Natural killer cell (primary cell): Measurements from ENCODE around the gene TMEM255B. TPM values are rescaled to one million over a fixed set of nuclear protein-coding genes. Genes with fewer than 3 reads are reported as not detected.

Experiments
- ATAC-seq, 3 donors: fragments of 150-1000 bp in 2 of 3; fragments of 200-7000 bp in 1 of 3; cut with Tn5 transposase; 1 replicate in 1 of 3; 2 replicates in 2 of 3; pipeline ENCODE4 v1.10.0; 2021; ENCODE audit warnings: mild to moderate bottlenecking in 2 of 3, moderate library complexity in 2 of 3
- DNase-seq, 2 donors: peaks; one replicate each; pipeline versions ENCODE4 v3.0.0 to v3.0.0-alpha.2; 2013 to 2021; ENCODE audit warnings: mixed read lengths in 1 of 2
- H3K27ac ChIP-seq: one replicate; pipeline ENCODE4 v1.5.1; 2013; ENCODE audit warnings: mild to moderate bottlenecking, low read length
- H3K27me3 ChIP-seq: one replicate; pipeline ENCODE4 v1.6.1; 2013; ENCODE audit warnings: low read length; ENCODE audit not compliant: control insufficient read depth, insufficient read depth
- H3K36me3 ChIP-seq: one replicate; pipeline ENCODE4 v1.6.1; 2013; ENCODE audit warnings: low read length; ENCODE audit not compliant: control insufficient read depth, insufficient read depth
- H3K4me1 ChIP-seq: one replicate; pipeline ENCODE4 v1.6.1; 2013; ENCODE audit warnings: low read length; ENCODE audit not compliant: control insufficient read depth, insufficient read depth
- H3K4me3 ChIP-seq: one replicate; pipeline ENCODE4 v1.5.1; 2013; ENCODE audit warnings: low read length
- H3K9me3 ChIP-seq: one replicate; pipeline ENCODE4 v1.6.1; 2013; ENCODE audit warnings: low read length; ENCODE audit not compliant: control insufficient read depth, insufficient read depth
- H3K27ac Mint-ChIP-seq, 2 donors: one replicate each; pipeline ENCODE4 v1.8.0; 2022; ENCODE audit warnings: mild to moderate bottlenecking in 2 of 2, mixed read lengths in 2 of 2, moderate library complexity in 1 of 2
- H3K27me3 Mint-ChIP-seq, 2 donors: one replicate each; pipeline ENCODE4 v1.8.0; 2022; ENCODE audit warnings: low read depth in 2 of 2, mixed read lengths in 2 of 2
- H3K36me3 Mint-ChIP-seq: one replicate; pipeline ENCODE4 v1.8.0; 2022; ENCODE audit warnings: mixed read lengths
- H3K4me1 Mint-ChIP-seq, 2 donors: one replicate each; pipeline ENCODE4 v1.8.0; 2022; ENCODE audit warnings: mixed read lengths in 2 of 2
- H3K4me3 Mint-ChIP-seq: one replicate; pipeline ENCODE4 v1.8.0; 2022; ENCODE audit warnings: mild to moderate bottlenecking, moderate library complexity, mixed read lengths
- H3K9me3 Mint-ChIP-seq, 2 donors: one replicate each; pipeline ENCODE4 v1.8.0; 2022; ENCODE audit warnings: mixed read lengths in 2 of 2
- WGBS: methylation state at CpG from one replicate; pipeline ENCODE4 v1.1.7; 2013; ENCODE audit warnings: missing lambda C conversion rate; ENCODE audit not compliant: insufficient coverage; 5-methylcytosine and 5-hydroxymethylcytosine counted together
- intact Hi-C: fragments of 100-400 bp; cut with micrococcal nuclease; formaldehyde crosslinking; loops from one replicate; pipeline ENCODE4 v1.14.2; 2022
- total RNA-seq, 4 donors: library from RNA; stranded (reverse); fragments of 120-200 nt in 1 of 4; gene quantifications; one replicate each; pipeline versions ENCODE4 v1.2.3 to v1.2.4, GENCODE V29; 2013 to 2022
- TF ChIP-seq, protein P1 (sequence below): fragments of 200-600 bp; IDR thresholded peaks from one replicate; pipeline ENCODE4 v1.8.0; 2022; ENCODE audit warnings: antibody characterized with exemption

The TMEM255B gene
- total RNA-seq, 3 donors from 2014 or later (not counting 1 experiment from before 2014, with no cell fraction given): 0.38 to 3.0 (median 1.0) TPM

DNA sequence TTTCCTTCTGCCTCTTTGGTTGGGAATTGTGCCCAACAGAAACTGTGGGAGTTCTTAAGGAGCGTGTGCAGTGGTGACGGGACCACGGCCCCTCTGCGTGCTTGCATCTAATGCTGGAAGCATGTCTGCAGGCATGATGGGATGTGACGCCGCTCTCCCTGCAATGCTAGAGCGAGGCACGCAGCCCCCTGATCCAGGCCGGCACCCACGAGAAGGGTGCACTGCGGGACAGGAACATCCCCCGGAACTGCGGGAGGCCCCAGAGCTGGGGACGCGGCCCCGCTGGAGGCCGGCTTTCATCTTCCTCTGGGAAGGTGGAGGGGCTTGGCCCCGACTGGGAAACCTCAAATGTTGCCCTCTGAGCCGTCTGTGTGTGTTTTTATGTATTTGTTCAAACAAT is 32.7 kb downstream of the TMEM255B start:
- ATAC-seq: no peak

DNA sequence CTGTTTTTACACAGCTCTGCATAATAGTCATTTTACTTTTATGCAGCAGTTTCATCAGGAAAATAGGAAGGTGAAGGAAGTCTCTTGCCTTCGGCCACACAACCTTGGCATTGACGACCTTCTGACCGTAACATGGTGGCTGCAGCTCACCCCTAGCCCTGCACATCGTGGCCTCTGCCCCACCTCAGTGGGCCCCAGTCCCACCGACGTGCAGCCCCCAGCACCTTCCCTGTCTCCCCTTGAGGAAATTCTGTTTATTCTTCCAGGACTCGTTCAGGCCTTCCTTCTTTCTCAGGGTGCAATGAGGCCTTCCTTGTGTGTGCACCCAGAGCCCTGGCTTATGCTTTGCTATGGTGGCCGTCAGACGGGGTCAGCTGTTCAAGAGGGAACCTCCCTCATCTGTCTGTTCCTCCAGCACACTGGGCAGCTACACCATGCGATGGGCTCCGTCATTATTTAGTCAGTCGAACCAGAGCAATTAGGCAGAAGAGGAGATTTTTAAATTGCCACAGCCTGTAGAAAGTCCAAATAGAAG is 33.3 kb downstream of the TMEM255B start:
- Histone ChIP-seq H3K27ac (no peak overlapping the region), H3K4me1 (no peaks in the 10 kb centered on the region), H3K27me3 (no peaks in the 10 kb centered on the region), H3K9me3 (no peaks in the 10 kb centered on the region), H3K36me3 (no peaks in the 10 kb centered on the region), H3K4me3 (no peak overlapping the region)
- H3K36me3 Mint-ChIP-seq: no peaks in the 10 kb centered on the region
- intact Hi-C loops: no loop called here
- H3K27me3 Mint-ChIP-seq: peaks cover 0 to 3% of the 10 kb centered on the region in 2 donors
- DNase-seq (no peak), ATAC-seq (no peak)
- 71% methylated on average over 12 of the region's 12 CpGs for WGBS
- TF ChIP-seq, protein P1, sequence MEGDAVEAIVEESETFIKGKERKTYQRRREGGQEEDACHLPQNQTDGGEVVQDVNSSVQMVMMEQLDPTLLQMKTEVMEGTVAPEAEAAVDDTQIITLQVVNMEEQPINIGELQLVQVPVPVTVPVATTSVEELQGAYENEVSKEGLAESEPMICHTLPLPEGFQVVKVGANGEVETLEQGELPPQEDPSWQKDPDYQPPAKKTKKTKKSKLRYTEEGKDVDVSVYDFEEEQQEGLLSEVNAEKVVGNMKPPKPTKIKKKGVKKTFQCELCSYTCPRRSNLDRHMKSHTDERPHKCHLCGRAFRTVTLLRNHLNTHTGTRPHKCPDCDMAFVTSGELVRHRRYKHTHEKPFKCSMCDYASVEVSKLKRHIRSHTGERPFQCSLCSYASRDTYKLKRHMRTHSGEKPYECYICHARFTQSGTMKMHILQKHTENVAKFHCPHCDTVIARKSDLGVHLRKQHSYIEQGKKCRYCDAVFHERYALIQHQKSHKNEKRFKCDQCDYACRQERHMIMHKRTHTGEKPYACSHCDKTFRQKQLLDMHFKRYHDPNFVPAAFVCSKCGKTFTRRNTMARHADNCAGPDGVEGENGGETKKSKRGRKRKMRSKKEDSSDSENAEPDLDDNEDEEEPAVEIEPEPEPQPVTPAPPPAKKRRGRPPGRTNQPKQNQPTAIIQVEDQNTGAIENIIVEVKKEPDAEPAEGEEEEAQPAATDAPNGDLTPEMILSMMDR: no peak
- no peak overlapping the region for H3K4me3 Mint-ChIP-seq
- H3K9me3 Mint-ChIP-seq: no peaks in the 10 kb centered on the region
- no peak overlapping the region for H3K27ac Mint-ChIP-seq
- H3K4me1 Mint-ChIP-seq: no peaks in the 10 kb centered on the region

More for the DNA sequence above, 32.7 kb downstream of the TMEM255B start:
- no peaks in the 10 kb centered on the region for H3K9me3 ChIP-seq
- H3K4me1 Mint-ChIP-seq: no peaks in the 10 kb centered on the region
- no peak for DNase-seq
- no peak overlapping the region for H3K27ac Mint-ChIP-seq
- no peak overlapping the region for H3K27ac ChIP-seq
- TF ChIP-seq, protein P1: no peak
- no peaks in the 10 kb centered on the region for H3K36me3 Mint-ChIP-seq
- no peaks in the 10 kb centered on the region for H3K36me3 ChIP-seq
- no peak overlapping the region for H3K4me3 Mint-ChIP-seq
- WGBS: 89% methylated on average over 19 of the region's 19 CpGs
- no peak overlapping the region for H3K4me3 ChIP-seq
- H3K4me1 ChIP-seq: no peaks in the 10 kb centered on the region
- no peaks in the 10 kb centered on the region for H3K27me3 ChIP-seq
- no peaks in the 10 kb centered on the region for H3K9me3 Mint-ChIP-seq
- intact Hi-C loops: no loop called here
- peaks cover 0 to 3% of the 10 kb centered on the region in 2 donors for H3K27me3 Mint-ChIP-seq

DNA sequence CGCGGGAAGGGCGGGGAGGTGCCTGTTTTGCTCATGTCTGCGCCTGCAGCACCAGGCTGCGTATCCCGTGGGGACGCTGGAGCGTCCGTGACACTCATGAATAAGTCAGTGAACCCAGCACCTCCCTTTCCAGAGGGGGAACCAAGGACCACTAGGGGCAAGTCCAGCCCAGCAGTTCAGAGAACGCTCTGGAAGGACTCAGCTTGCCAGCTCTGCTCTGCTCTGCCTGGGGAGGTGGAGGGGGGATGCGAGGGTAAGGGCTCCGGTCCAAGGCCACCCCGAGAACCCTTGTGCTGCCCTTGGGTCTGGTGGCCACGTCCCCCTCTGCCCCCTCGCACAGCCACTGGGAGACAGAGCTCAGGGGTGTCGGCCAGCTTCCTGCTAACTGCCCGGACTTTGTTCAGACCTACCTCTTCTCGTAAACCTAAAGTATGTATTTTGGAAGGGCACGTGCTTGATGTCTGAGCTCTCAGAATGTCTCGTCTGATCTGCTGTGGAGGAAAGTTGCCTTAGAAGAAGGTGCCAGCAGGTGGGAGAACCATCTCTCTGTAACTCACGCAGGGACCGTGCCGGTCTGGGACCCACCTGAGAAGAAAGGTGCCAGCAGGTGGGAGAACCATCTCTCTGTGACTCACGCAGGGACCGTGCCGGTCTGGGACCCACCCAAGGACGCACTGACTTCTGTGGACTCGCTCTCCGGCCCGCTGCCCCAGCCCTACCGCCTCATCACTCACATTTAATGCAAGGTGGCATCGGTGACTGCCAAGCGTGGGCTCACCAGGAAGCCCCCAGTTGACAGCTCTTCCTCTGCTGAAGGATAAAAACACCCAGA is 34.1 kb downstream of the TMEM255B start:
- H3K9me3 Mint-ChIP-seq: no peaks in the 10 kb centered on the region
- intact Hi-C loops: no loop called here
- H3K4me1 Mint-ChIP-seq: no peaks in the 10 kb centered on the region
- peaks cover 0 to 3% of the 10 kb centered on the region in 2 donors for H3K27me3 Mint-ChIP-seq
- no peak for ATAC-seq
- DNase-seq: no peak
- TF ChIP-seq, protein P1: no peak
- no peak overlapping the region for H3K27ac ChIP-seq
- H3K36me3 ChIP-seq: no peaks in the 10 kb centered on the region
- H3K4me1 ChIP-seq: no peaks in the 10 kb centered on the region
- no peak overlapping the region for H3K27ac Mint-ChIP-seq
- no peaks in the 10 kb centered on the region for H3K36me3 Mint-ChIP-seq
- no peak overlapping the region for H3K4me3 Mint-ChIP-seq
- no peaks in the 10 kb centered on the region for H3K27me3 ChIP-seq
- 84% methylated on average over 33 of the region's 33 CpGs for WGBS
- H3K9me3 ChIP-seq: no peaks in the 10 kb centered on the region
- H3K4me3 ChIP-seq: no peak overlapping the region
